ENCODE data around the gene DRGX.

DNA sequence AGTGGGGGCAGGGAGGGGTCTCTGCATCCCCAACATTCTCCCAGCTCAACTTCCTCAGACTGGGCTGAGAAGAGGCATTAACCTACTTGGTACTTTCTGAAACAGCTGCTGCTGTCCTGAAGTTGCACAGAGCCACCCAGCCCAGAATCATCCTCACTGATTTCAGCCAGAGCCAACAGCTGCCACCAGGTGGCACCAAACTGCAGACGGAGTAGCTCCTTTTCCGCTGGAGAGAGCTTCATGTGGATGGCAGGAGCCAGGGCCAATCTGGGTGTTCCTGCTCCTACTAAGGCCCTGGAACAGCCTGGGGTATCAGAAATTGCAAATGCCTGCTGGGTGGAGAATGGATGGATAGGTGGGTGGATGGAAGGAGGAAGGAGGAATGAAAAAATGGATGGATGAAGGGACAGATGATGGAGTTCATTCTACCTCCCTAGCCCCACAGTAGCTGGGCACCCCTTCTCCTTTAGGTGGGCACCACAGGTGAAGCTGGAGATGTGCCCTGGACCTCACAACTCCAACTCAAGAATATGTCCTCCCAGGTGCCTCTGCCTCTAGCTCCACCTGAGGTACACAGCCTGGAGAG is 11.8 kb upstream of the DRGX start:
- TF ChIP-seq GATA3 (IDR thresholded peaks at IDR 0.05; ENCODE audit: low read depth, low read length) (no peak), GATA2 (IDR thresholded peaks at IDR 0.05; ENCODE audit: low read depth, low read length) (no peak)

Data from SH-SY5Y (cell line).